ENCODE measurements around the gene C1orf226.

The C1orf226 gene

DNA sequence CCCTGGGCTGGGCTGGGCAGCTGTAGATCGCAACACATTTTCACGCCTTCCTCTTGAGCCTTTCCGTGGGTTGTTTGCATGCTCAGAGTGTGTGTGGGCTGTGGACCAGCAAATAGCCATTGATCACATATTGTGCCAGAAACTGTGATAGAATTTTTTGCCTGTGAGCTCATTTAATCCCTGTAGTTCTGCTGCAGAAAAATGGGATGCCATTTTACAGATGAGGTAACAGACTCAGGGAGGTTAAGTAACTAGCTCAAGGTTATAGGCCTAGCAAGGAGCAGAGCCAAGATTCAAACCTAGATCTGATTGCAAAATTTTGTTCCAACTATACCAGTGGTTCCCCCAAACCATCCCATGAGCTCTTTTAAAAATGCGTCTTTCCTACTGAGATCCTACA is 15.4 kb upstream of the C1orf226 start:
- DNase-seq = no peak

DNA sequence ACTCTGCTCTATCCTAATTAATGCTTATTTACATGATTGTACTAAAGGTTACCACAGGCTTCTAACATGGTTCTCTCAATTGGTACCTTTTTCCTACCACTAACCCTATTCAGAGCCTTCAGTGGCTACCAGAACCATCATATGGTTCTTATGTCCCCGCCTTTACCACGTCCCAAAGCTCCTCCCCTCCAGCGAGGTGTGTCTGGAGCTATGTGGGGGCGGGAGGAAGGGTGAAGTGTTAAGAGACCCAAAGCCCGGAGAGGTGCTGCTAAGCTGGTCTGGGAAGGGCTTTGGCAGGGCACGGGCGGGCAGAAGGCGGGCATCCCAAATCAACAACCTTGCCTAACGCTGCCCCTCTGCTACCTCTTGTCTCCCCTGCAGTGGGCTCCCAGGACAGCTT is 14.9 kb upstream of the C1orf226 start:
- DNase-seq = no peak

DNA sequence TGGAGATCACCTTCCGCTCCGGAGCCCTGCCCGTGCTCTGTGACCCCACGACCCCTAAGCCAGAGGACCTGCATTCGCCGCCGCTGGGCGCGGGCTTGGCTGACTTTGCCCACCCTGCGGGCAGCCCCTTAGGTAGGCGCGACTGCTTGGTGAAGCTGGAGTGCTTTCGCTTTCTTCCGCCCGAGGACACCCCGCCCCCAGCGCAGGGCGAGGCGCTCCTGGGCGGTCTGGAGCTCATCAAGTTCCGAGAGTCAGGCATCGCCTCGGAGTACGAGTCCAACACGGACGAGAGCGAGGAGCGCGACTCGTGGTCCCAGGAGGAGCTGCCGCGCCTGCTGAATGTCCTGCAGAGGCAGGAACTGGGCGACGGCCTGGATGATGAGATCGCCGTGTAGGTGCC is 14.5 kb upstream of the C1orf226 start:
- DNase-seq = no peak

DNA sequence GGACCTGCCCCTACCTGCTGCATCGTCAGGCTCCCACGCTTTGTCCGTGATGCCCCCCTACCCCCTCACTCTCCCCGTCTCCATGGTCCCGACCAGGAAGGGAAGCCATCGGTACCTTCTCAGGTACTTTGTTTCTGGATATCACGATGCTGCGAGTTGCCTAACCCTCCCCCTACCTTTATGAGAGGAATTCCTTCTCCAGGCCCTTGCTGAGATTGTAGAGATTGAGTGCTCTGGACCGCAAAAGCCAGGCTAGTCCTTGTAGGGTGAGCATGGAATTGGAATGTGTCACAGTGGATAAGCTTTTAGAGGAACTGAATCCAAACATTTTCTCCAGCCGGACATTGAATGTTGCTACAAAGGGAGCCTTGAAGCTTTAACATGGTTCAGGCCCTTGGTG is 13.8 kb upstream of the C1orf226 start:
- DNase-seq = no peak

DNA sequence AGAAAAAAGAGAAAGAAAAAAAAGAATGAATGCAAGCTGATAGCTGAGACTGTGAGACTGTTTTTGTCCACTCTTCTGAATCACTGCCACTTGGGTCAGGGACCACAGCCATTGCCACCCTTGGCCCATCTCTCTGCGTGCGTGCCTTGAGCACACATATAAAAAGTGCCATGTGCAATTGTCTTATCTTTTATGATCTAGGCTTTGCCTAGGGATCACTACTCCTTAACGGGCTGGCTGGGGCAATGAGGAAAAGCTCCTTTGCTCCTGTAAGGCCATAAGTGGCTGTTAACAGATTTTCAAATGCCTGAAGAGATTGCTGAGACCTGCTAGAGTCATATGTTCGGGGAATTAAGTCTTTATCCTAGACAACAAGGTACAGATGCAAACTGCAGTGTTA is 13.1 kb upstream of the C1orf226 start:
- no peak for DNase-seq

DNA sequence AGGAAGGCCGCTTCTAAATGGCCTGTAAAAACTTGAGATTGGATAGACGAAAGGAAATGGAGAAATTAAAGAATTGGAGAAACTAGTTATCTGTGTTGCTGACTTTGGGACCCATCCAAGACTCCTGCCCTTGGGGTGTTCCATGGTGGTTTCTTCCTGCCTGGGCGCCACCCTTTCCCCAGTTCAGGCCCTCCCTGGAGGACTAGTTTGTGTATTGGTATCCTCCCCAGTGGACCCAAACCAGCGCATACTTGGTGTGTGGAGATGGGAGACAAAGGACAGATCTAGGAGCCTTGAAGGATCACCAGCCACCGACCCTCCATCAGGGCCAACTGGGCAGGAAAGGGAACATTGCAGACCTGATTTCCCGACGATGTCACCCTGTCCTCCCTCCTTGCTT is 12.0 kb upstream of the C1orf226 start:
- no peak for DNase-seq

DNA sequence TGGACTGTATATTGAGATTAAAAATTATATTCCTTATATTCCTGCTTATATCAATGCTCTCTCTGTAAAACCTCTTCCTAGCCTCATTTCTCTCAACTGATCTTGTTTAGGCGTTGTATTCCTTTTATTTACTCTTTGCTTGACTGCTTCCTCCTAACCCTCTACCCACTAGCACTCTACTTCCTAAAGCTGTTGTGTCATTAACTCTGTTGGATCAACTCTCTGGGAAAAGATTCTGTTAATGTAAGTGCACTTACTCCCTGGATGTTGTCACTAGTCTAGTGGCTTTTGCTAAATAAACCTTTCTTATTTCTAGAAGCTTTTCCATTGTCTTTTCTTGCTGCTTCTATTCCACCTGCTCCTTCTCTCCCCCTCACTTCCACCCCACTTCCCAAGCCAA is 11.4 kb upstream of the C1orf226 start:
- DNase-seq = no peak

DNA sequence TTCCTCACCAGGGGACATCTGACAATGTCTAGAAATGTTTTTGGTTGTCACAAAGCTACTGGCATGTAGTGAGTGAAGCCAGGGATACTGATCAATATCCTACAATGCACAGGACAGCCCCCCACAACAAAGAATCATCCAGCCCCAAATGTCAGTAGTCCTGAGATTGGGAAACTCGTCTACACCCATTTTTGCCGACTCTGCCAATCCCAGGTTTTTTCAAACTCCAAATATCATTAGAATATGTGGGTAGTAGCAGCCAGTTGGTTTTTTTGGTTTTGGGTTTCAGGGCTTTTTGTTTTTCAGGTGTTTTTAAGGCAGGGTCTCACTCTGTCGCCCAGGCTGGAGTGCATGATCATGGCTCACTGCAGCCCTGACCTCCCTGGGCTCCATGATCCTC is 10.8 kb upstream of the C1orf226 start:
- DNase-seq = no peak

DNA sequence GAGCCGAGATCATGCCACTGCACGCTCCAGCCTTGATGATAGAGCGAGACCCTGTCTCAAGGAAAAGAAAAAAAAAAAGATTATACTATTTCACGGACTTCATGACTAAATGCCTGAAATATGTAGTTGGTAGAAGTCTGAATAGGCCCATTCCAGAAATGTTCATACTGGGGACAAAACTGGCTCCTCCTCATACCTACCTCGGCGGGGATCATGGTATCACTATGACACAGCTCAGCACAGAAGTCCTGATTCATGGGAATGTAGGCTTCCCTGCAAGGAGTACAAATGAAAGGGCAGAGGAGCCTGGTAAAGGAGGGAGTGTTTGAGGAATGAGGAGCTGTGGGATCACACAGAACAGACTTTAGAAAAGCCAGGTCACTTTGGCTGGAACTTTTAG is 9.9 kb upstream of the C1orf226 start:
- no peak for DNase-seq

DNA sequence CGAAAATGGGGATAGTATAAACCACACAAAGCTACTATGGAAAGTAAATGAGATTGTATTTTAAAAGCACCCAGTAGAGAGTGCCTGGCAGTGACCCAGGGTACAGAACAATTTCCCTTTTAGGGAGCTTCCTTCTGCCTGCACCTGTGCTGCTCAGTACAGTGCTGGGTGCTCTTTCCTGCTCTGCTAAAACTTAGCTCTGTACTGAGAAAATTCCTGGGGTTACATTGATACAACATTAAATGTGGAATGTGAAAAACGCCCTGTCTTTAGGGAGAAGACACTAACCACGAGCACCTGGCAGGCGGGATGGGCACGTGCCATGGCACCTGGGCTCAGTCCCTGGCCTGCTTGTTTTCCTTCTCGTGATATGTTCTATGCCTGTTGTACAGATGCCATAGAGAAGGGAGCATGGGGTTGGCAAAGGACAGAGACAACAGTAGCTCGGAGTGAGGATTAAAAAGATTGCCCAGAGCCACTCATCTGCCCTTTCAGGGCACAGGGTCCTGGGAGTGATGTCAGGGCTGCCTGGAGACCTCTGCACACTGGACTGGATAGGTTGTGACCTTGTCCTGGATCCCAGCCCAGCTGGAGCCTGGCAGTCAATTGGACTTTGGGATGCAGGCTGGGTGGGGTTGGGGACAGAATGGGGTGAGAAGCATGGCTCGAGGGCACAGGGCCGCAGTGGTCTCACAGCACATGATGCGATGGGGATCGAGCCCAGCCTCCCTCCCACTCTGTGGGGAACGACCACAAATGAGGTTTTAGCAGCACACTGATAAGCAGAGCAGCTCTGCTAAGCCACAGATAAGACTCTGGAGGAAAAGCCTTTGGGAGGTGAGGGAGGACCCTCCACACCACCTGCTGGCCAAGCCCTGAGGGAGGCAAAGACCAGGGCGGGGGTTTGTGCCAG is 9.1 kb upstream of the C1orf226 start:
- DNase-seq = no peak

DNA sequence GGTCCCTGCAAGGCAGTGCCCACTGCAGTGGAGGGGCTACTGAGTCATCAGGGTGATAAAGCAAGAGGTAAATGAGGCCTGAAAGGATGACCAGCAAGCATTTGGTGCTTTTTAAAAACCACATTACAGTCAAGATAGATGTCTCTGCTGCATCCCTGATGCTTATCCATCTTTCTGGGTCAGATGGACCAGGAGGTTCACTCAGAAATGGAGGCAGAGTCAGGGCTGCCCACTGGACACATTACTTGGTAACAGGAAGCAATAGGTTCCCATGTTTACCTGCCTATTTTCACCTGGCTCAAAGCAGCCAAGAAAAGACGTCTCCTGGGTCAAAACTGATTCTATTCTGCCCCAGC is 8.5 kb upstream of the C1orf226 start:
- no peak for DNase-seq

DNA sequence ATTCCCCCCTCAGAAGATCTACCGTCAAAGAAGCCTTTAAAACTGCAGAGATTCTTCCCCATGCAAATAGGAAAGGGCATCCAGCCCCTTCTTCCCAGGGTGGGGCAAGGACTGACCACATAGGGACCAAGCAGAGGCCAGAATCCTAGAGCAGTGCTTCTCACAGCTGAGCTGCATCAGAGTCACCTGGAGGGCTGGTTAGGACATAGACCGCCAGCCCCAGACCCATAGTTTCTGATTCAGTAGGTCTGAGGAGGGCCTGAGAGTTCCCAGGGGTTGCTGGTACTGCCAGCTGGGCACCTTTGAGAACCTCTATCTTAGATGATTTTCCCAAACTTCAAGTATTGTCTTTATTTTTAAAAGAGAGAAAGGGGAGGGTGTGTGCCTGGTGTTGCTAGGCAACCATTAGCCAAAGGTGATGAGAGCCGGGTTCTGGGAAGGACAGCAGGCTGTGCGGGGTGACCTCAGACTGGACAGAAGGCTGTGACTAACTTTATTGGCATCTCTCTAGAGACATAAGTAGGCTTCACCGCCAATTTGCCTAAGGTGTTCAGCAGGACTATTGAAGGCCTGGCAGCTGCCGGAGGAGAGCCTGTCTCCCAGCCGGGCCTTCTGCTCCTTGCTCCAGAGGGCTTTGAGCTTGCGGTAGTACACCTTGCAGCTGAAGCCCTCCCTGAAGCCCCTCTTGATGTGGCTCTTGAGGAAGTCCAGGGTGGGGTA is 7.8 kb upstream of the C1orf226 start:
- DNase-seq = no peak

DNA sequence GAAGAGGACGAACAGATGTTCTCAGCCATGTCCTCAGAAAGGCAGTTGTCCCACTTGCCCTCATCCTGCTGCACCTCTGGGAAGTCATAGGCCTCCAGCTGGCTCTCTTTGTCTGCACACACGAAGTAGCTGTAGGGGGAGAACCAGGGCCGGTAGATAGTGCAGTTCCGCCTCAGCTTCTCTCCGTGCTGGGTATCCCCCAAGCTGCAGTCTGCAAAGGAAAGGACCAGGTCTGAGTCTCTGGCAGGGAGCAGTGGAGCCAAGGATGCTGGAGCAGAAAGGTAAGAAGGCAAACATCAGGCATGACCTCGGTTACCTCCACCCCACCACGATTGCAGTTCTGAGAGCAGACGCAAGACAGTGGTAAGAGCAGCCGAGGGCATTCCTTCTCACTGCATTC is 7.1 kb upstream of the C1orf226 start:
- no peak for DNase-seq

DNA sequence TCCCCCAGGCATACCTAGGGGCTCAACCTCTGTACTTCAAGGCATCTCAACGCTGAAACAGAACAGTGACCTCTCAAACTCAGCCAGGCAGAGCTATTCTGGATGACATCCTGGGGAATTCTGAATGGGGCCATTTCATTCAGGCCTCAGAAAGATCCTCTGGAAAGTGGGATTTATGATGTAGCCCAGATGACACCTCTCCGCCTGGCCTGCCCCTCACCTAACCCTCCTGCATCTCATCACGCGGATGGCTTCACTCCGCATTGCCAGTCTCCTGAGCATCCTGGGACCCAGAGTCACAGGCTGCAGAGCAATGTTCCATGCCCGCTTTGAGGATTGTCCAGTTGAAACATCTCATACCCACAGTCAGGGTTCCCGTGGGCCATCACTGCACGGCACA is 6.1 kb upstream of the C1orf226 start:
- DNase-seq = no peak

DNA sequence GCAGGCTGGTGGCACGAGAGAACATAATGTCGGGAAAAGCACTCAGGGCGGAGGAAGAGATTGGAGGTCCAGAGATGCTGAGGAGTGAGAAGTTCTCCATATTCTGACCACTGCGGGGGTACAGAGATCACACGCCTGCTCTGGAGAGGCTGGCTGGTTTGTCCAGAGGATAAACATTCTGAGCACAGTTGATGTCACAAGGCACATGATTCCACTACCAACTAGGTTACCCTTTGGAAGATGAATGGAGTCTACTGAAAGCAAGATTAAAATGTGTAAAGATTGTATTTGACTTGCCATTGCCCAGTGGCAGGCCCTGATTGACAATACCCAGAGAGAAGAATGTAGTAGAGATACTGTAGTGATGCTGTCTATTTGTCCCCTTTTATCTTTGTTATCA is 4.8 kb upstream of the C1orf226 start, which contains the start of gene SPATA46:
SPATA46 (minus strand) TSS at position 164 of the 400 bp plus-strand sequence; CDS start at position 100, 64 bp downstream.
- DNase-seq = no peak

DNA sequence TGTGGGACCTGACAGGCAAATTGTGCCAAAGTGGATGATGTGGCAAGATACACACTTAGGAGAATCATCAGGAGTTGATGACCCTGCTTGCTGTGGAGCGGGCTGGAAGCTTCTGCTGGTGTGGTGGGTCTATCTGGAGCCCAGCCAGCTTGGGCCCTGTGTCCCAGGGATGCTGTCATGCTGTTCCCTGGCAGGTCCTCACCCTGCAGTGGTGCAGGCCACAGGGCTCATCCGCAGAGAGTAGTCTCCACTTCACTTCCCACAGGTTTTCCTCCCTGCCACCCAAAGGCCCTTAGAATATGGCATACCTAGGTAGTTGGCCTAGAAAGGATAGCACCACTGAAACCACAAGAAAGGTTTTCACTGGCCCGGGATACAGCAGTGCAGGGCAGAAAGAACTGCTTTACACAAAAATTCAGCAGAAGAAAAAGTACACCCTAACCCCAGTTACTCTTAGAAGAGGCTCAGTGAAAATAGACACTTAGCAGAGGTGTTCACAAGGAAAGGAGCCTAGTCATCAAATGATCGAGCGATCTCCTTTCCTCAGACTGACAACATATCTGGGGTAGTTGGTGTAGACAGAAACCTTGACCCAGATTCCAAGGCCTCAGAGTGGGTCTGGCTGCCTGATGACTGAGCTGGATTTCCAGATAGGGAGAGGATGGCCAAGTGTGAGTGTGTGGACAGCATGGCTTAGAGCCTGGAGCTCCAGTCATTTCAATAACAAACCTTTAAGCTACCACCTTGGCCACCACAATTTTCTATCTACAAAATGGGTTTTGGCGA is 1.3 kb upstream of the C1orf226 start:
- no peak for DNase-seq

DNA sequence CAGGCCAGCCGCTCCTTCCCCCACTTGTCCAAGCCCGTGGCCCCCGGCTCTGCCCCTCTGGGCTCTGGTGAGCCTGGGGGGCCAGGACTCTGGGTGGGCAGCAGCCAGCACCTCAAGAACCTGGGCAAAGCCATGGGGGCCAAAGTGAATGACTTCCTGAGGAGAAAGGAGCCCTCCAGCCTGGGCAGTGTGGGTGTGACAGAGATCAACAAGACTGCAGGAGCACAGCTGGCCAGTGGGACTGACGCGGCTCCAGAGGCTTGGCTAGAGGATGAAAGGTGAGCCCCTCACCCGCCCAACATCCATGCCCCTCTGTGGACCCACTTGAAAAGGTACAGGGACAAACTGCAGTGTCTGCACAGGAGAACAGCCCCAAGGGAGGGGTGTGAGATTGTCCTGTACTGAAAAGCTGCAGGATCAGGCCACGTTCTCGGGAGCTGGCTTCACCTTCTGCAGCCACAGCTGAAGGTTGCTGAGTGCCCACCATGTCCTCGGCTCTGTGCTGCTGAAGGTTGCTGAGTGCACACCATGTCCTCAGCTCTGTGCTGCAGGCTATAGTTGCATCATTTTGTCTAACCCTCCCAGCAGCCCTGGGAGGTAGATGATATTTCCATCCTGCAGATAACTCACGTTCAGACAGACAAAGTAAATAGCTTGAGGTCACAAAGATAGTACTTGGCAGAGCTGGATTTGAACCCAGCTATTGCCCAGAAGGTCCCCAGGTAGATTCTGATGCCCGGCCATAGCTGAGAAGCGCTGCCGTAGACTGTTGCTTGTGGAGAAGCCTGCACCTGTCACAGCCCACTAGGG is 618 bp downstream of the C1orf226 start:
- no peak for DNase-seq

DNA sequence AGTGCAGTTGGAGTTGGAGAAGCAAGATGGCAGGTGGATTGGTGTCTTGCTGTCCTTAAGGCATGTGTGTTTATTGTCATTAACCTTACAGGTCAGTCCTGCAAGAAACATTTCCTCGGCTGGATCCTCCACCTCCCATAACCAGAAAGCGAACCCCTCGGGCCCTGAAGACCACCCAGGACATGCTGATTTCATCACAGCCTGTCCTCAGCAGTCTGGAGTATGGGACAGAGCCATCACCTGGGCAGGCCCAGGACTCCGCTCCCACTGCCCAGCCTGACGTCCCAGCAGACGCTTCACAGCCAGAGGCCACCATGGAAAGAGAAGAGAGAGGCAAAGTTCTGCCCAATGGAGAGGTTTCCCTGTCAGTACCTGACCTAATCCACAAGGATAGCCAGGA is 1.6 kb downstream of the C1orf226 start:
- DNase-seq = no peak

DNA sequence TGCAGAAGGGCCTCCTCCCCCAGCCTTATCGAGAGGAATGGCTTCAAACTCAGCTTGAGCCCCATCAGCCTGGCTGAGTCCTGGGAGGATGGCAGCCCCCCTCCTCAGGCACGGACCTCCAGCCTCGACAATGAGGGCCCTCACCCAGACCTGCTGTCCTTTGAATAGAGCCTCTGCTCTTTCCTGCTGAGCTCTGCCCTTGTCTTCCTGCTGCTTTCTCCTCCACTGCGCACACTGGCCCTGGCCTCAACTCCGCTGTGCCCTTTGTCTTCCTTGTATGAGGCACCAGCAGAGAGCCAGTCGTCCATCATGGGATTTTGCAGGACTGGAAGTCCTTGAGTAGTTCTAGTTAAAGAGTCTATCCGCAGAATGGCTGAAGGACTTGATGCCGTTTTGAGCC is 2.0 kb downstream of the C1orf226 start:
- no peak for DNase-seq

DNA sequence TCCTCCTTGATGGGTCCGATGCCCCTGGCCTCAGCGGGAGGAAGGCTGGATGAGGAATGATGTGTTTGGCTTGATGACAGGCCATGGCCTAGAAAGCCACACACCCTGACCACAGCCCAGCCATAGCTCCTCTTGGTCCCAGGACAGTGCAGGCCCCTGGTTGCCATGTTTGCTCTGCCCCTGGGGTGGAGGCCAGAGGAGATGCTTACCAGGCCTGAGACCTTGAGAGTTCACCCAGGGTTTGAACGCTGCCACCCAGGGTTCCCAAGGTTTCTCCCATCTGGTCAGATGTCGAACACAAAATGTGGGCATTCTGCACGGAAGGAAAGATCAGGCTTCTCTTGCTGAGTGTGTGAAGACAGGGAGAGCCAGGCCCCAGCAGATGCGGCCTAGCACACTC is 2.6 kb downstream of the C1orf226 start:
- no peak for DNase-seq

DNA sequence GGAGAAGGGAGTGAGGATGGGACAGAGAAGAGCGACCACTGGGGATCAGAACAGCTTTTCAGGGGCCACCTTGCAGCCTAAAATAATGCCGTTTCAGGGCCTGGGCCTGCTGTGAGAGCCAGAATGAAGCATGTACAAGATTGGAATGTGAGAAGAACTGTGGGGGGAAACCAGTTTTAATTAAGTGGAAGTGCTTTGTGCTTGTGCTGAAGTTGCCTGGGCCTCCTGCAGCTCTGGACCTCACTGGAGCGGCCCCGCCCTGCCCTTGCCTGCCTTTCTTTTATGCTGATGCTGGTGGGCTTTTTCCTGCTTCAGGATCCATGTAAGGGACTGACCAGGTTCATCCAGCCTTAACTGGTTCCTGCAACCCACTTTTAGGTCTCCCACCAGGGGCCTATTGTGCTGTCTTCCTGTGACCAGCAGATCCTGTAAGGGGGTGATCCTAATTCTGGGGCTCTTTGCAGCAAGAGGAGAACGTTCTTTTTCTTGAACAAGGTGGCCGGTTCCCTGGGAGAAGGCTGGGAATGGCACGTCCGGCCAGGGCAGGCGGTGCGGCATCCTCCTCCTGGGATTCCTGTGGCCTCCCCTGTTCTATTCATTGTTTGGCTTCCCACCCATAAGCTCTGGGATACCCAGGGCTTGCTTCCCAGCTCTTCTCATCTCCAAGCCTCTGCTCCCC is 3.2 kb downstream of the C1orf226 start:
- DNase-seq = no peak

DNA sequence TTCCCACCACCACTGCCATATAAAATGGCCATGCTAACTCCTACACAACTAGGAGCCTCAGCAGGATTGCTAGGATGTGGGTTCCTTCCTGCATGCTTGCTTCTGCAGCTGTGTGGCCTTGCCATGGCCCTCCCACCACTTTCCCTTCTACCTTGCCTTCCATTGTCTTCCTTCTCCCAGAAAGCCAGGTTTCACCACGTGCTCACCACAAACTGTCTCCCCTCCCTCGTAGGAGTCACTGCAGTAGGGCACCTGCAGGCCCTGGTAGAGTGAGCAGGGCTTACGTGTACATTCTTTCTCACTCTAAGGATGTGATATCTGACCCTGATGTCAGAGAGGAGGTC is 3.7 kb downstream of the C1orf226 start:
- DNase-seq = no peak

Measured in effector CD8-positive, alpha-beta T cell (primary cell).